Right lobe of liver (tissue), 4 donors: ENCODE results near the gene NBAS.

Experiments used
- POLR2A ChIP-seq: fragments of 450-650 bp; IDR thresholded peaks from one replicate; pipeline ENCODE4 v1.6.1; 2017; ENCODE audit warnings: antibody characterized with exemption, mild to moderate bottlenecking
- TF ChIP-seq, protein P1 (sequence below), 4 donors: fragments of 200-600 bp in 3 of 4; fragments of 450-650 bp in 1 of 4; IDR thresholded peaks; one replicate each; pipeline versions ENCODE4 v1.5.1 to v1.8.0; 2016 to 2022; ENCODE audit warnings: antibody characterized with exemption in 4 of 4, mild to moderate bottlenecking in 2 of 4
- donor health status: DM: no; HTN: no; CAD: no.
- donor health status: DM: no; HTN: no; CAD: no.
- donor health status: DM: no; HTN: yes; CAD: no.

DNA sequence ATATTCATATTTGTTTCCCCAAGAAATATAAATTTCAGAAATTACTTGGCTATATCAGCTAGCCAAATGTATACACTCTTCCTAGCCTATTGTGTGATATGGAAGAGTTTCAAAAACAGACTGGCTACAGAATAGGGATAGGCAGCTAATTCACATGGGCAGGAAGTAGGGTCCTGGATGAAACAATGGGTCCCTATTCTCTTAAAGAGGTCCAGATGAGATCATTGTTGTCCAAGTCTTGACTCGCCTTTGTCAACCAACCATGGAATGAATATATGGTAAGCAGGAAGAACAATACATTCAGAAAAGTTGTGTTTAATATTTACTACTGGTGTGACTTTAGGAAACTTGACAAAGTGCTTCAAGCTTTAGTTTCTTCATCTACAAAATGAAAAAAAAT, 319.9 kb downstream of the NBAS start:
- TF ChIP-seq, protein P1, sequence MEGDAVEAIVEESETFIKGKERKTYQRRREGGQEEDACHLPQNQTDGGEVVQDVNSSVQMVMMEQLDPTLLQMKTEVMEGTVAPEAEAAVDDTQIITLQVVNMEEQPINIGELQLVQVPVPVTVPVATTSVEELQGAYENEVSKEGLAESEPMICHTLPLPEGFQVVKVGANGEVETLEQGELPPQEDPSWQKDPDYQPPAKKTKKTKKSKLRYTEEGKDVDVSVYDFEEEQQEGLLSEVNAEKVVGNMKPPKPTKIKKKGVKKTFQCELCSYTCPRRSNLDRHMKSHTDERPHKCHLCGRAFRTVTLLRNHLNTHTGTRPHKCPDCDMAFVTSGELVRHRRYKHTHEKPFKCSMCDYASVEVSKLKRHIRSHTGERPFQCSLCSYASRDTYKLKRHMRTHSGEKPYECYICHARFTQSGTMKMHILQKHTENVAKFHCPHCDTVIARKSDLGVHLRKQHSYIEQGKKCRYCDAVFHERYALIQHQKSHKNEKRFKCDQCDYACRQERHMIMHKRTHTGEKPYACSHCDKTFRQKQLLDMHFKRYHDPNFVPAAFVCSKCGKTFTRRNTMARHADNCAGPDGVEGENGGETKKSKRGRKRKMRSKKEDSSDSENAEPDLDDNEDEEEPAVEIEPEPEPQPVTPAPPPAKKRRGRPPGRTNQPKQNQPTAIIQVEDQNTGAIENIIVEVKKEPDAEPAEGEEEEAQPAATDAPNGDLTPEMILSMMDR (IDR thresholded peaks at IDR 0.05), result no peak
- no peak for TF ChIP-seq POLR2A
